Nephron progenitor cell (in vitro differentiated cells): ENCODE measurements around the gene INPP5D.

Experiments used
- DNase-seq: peaks from one replicate; pipeline ENCODE4 v3.0.0; 2021
- H3K27ac Mint-ChIP-seq: 2 replicates; pipeline ENCODE4 v1.8.0; 2021; ENCODE audit warnings: mild to moderate bottlenecking, moderate library complexity, mixed read lengths
- H3K27me3 Mint-ChIP-seq: 2 replicates; pipeline ENCODE4 v1.8.0; 2021; ENCODE audit warnings: mild to moderate bottlenecking, low read depth, mixed read lengths; ENCODE audit not compliant: poor library complexity
- H3K36me3 Mint-ChIP-seq: 2 replicates; pipeline ENCODE4 v1.8.0; 2021; ENCODE audit warnings: low read depth, mixed read lengths
- H3K4me1 Mint-ChIP-seq: 2 replicates; pipeline ENCODE4 v1.8.0; 2021; ENCODE audit warnings: mixed read lengths
- H3K4me3 Mint-ChIP-seq: 2 replicates; pipeline ENCODE4 v1.8.0; 2021; ENCODE audit warnings: mild to moderate bottlenecking, moderate library complexity, mixed read lengths
- H3K9me3 Mint-ChIP-seq: 2 replicates; pipeline ENCODE4 v1.8.0; 2021; ENCODE audit warnings: mild to moderate bottlenecking, moderate library complexity, mixed read lengths
- TF ChIP-seq, protein P1 (sequence below): fragments of 200-600 bp; sonication (generic); IDR thresholded peaks from 2 replicates; pipeline ENCODE4 v1.5.0; 2021; ENCODE audit warnings: antibody characterized with exemption

INPP5D gene

DNA sequence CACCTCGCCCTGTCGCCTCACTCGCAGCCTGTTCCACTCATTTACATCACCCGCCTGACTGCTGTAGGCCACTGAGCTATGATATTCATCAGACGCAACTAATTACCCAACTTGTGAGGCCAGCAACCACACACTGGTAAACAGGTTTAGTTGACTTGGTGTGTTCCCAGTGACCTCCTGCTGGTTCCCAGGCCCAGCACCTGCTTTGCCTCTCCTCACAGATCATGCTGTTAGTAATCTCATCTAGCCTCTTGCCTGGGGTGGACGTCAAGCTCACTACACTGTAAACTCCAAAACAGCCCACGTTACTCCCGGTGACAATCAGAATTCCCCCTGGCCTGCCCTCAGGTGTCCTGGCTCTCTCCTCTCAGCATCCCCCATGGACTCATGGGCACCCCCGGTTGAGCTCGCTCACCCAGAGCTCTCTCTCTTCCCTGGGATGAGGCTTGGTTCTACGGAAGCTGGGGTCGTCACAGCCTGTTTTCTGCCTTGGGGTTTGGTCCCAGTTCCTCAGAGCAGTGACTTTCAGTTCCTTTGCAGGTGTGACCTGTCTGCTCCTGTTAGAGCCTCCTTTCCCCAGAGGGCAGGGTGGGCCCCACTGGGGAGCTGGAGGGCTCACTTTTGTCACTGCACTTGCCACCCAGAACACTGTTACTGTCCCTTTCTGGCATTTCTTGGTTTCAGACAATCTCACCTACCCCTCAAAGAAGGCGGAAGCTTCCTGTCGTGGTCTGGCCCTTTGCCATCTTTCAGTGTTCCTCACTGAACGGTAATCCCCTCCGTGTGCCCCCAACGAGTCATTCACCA is 40.3 kb downstream of the INPP5D start:
- no peak overlapping the region for H3K27ac Mint-ChIP-seq
- TF ChIP-seq, protein P1, sequence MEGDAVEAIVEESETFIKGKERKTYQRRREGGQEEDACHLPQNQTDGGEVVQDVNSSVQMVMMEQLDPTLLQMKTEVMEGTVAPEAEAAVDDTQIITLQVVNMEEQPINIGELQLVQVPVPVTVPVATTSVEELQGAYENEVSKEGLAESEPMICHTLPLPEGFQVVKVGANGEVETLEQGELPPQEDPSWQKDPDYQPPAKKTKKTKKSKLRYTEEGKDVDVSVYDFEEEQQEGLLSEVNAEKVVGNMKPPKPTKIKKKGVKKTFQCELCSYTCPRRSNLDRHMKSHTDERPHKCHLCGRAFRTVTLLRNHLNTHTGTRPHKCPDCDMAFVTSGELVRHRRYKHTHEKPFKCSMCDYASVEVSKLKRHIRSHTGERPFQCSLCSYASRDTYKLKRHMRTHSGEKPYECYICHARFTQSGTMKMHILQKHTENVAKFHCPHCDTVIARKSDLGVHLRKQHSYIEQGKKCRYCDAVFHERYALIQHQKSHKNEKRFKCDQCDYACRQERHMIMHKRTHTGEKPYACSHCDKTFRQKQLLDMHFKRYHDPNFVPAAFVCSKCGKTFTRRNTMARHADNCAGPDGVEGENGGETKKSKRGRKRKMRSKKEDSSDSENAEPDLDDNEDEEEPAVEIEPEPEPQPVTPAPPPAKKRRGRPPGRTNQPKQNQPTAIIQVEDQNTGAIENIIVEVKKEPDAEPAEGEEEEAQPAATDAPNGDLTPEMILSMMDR: no peak
- no peaks in the 10 kb centered on the region for H3K36me3 Mint-ChIP-seq
- H3K9me3 Mint-ChIP-seq: peaks cover 1% of the 10 kb centered on the region
- H3K27me3 Mint-ChIP-seq: peaks cover 16% of the 10 kb centered on the region
- no peaks in the 10 kb centered on the region for H3K4me1 Mint-ChIP-seq
- H3K4me3 Mint-ChIP-seq: no peak overlapping the region
- no peak for DNase-seq

DNA sequence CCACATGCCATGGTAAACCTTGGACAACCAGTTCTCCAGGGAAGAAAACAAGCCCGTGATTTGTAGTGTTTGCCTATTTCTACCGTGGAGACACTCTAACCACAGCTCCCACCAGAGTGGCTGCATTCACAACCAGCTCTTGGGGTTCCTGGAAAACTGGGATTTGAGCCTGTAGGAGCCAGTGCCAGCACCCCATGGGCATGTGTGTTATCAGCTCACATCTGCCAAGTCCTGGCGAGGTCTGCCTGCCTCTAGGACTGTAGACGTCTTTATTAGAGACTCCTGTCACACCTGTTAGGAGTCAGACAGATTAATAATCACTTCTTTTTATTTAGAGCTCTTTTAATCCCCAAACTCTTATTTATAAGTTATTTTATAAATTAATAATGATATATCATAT is 41.0 kb downstream of the INPP5D start:
- DNase-seq: no peak
- peaks cover 4% of the 10 kb centered on the region for H3K9me3 Mint-ChIP-seq
- H3K36me3 Mint-ChIP-seq: no peaks in the 10 kb centered on the region
- H3K4me3 Mint-ChIP-seq: no peak overlapping the region
- TF ChIP-seq, protein P1: no peak
- H3K4me1 Mint-ChIP-seq: no peaks in the 10 kb centered on the region
- H3K27ac Mint-ChIP-seq: no peak overlapping the region
- peaks cover 15% of the 10 kb centered on the region for H3K27me3 Mint-ChIP-seq

DNA sequence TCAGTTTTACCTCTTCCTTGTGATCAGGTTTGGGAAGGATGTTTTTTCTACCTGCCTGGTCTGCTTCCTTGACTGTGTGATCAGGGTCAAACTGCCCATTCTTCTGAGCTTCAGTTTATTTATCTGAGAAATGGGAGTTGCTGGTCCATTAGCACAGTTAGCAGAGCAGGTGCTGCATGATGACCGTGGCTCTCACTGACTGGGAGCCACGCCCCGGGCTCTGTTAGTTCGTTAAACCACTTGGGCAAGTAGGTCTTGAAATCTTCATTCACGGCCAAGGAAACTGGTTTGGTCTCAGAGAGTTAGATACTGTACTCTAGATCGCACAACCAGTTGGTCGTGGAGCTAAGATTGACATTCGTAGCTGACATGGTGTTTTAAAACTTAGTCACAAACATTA is 41.7 kb downstream of the INPP5D start:
- no peak overlapping the region for H3K27ac Mint-ChIP-seq
- DNase-seq: no peak
- H3K36me3 Mint-ChIP-seq: no peaks in the 10 kb centered on the region
- no peaks in the 10 kb centered on the region for H3K4me1 Mint-ChIP-seq
- peaks cover 16% of the 10 kb centered on the region for H3K27me3 Mint-ChIP-seq
- H3K4me3 Mint-ChIP-seq: no peak overlapping the region
- TF ChIP-seq, protein P1: no peak
- H3K9me3 Mint-ChIP-seq: peaks cover 4% of the 10 kb centered on the region

DNA sequence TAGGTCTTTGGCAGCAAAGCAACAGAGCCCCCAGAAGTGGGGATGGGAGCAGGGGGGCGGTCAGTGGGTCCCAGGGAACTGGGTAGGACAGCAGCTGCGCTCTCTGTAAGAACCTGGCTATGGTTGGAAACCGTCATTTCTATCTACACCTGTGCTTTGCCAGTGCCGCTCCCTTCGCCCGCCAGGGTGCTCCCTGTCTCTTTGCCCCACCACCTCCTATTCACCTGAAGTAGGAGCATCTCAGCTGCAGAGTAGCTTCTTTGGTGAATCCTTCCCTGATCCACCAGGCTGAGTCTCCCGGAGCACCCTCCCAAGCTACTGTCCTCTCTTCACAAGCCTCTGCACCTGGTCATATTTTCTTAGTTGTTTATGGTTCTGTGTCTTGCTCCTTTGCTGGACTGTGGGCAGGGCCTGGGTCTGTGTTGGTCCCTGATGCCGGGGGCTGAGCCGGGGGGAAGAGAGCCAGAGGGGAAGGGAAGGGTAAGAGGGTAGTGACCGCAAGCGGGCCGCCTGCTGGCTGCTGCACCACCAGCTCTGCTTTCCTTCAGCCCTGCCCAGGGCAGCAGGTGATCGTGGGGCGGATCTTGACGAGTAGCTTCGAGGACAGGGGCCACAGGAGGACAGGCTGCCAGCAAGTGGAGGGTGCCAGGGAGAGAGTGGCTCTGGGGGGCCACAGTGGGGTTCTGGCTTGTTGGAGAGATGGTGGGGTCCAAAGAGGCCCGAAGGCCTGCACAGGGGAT is 45.2 kb downstream of the INPP5D start:
- TF ChIP-seq, protein P1: no peak
- DNase-seq: no peak
- Mint-ChIP-seq H3K27ac (no peak overlapping the region), H3K27me3 (peaks cover 25% of the 10 kb centered on the region), H3K4me3 (no peak overlapping the region), H3K4me1 (no peaks in the 10 kb centered on the region), H3K9me3 (peaks cover 4% of the 10 kb centered on the region), H3K36me3 (no peaks in the 10 kb centered on the region)

DNA sequence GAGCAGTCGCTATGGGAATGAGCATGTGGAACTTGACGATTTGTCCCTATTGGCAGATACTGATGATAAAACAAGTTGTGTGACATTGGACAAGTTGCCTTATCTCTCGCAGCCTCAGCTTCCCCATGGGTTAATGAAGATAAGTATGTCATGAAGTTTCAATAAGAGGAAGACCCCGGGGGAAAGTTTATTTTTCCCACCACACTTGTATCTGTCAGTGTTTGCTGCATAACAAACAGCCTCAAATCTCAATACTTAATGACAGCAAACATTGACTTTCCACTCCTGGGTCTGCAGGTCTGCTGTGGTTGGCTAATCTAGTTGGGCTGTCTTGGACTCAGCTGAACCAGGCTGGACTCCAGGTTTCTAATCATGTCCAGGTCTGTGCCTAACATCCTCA is 45.8 kb downstream of the INPP5D start:
- no peak overlapping the region for H3K27ac Mint-ChIP-seq
- no peaks in the 10 kb centered on the region for H3K36me3 Mint-ChIP-seq
- H3K4me1 Mint-ChIP-seq: no peaks in the 10 kb centered on the region
- no peak overlapping the region for H3K4me3 Mint-ChIP-seq
- peaks cover 25% of the 10 kb centered on the region for H3K27me3 Mint-ChIP-seq
- peaks cover 4% of the 10 kb centered on the region for H3K9me3 Mint-ChIP-seq
- TF ChIP-seq, protein P1: no peak
- DNase-seq: no peak
